Stimulated activated naive CD4-positive, alpha-beta T cell (primary cell): ENCODE results near the gene VIPAS39.
"Not testable (repeated sequence)": the region's sequence is repeated elsewhere in the genome, so short reads cannot be mapped to it uniquely, and the experiment has no call there.

Source experiments
- DNase-seq, 6 experiments: peaks; one replicate each; lab custom pipeline; 2025; lab: John Stamatoyannopoulos, UW

VIPAS39 gene

GRCh38 chr14:77470224-77470870 lies 12.9 kb upstream of the VIPAS39 start:
- no peak for DNase-seq

- DNase-seq, result no peak
Observed at GRCh38 chr14:77469539-77469938, 12.1 kb upstream of the VIPAS39 start.

- no peak for DNase-seq
Observed at GRCh38 chr14:77469067-77469505, 11.7 kb upstream of the VIPAS39 start.

GRCh38 chr14:77467801-77468200 lies 10.4 kb upstream of the VIPAS39 start:
- no peak for DNase-seq

- peak; percentile 1 to 45 (median 37) for DNase-seq
Observed at GRCh38 chr14:77459072-77459723, 1.8 kb upstream of the VIPAS39 start.

GRCh38 chr14:77458249-77458950 lies 999 bp upstream of the VIPAS39 start:
- DNase-seq, result peak in 3 of 6 experiments; percentile 23 to 30 (median 25)

GRCh38 chr14:77457115-77457521 lies 283 bp downstream of the VIPAS39 start:
- no peak for DNase-seq

- no peak for DNase-seq
Observed at GRCh38 chr14:77455966-77456640, 1.3 kb downstream of the VIPAS39 start.

- DNase-seq, result no peak
Observed at GRCh38 chr14:77442196-77442595, 15.2 kb downstream of the VIPAS39 start.

GRCh38 chr14:77439861-77440260 lies 17.5 kb downstream of the VIPAS39 start:
- no peak for DNase-seq

GRCh38 chr14:77438596-77438995 lies 18.8 kb downstream of the VIPAS39 start:
- DNase-seq, result no peak

GRCh38 chr14:77436042-77436441 lies 21.4 kb downstream of the VIPAS39 start:
- no peak for DNase-seq

GRCh38 chr14:77426396-77426795 lies 31.0 kb downstream of the VIPAS39 start:
- no peak for DNase-seq

- no peak for DNase-seq
Observed at GRCh38 chr14:77424862-77425261, 32.5 kb downstream of the VIPAS39 start.

GRCh38 chr14:77423423-77423822 lies 34.0 kb downstream of the VIPAS39 start, which contains the start of gene NOXRED1:
Gene NOXRED1 (minus strand): TSS chr14:77423523. CDS start chr14:77422889, 634 bp downstream.
- no peak for DNase-seq

GRCh38 chr14:77421201-77421600 lies 36.2 kb downstream of the VIPAS39 start:
- DNase-seq, result no peak

GRCh38 chr14:77416836-77417235 lies 40.6 kb downstream of the VIPAS39 start:
- DNase-seq, result no peak

- DNase-seq, result not testable (repeated sequence)
Observed at GRCh38 chr14:77416098-77416497, 41.3 kb downstream of the VIPAS39 start.

GRCh38 chr14:77415403-77416030 lies 41.9 kb downstream of the VIPAS39 start:
- DNase-seq, result not testable (repeated sequence)

GRCh38 chr14:77409131-77409533 lies 48.3 kb downstream of the VIPAS39 start:
- no peak for DNase-seq

- no peak for DNase-seq
Observed at GRCh38 chr14:77407158-77407557, 50.2 kb downstream of the VIPAS39 start.

GRCh38 chr14:77406718-77407117 lies 50.7 kb downstream of the VIPAS39 start:
- peak in 1 of 6 experiments; percentile 0 for DNase-seq
